SU-DHL-6 (cell line): Measurements from ENCODE around the gene CCDC7.
A peak's percentile ranks its signal among the peaks of the same experiment; 100 is the strongest.

ENCODE experiments used
- CTCF ChIP-seq: fragments of 200-600 bp; sonication (generic); IDR thresholded peaks from one replicate; pipeline ENCODE4 v1.5.1; 2017; ENCODE audit warnings: antibody characterized with exemption, mild to moderate bottlenecking, low read length, moderate library complexity; ENCODE audit not compliant: insufficient read depth, poor library complexity, severe bottlenecking
- EZH2phosphoT487 ChIP-seq: fragments of 200-600 bp; sonication (generic), shearing (Covaris generic); conservative IDR thresholded peaks from 2 replicates; pipeline ENCODE4 v1.6.1; 2018; ENCODE audit warnings: mild to moderate bottlenecking, antibody characterized with exemption, low read length, moderate library complexity, mixed read lengths

GRCh38 chr10:32795598-32796183 lies 349.8 kb downstream of the CCDC7 start:
- TF ChIP-seq CTCF = peak; percentile 74
- no peak for TF ChIP-seq EZH2phosphoT487
